Stimulated activated CD4-positive, alpha-beta T cell treated with anti-CD3 and anti-CD28 coated beads, TNF-alpha, amount 100 ng/mL, for 24 hours (primary cell): Measurements from ENCODE around the gene PSMF1.
"Not testable (repeated sequence)": the region's sequence is repeated elsewhere in the genome, so short reads cannot be mapped to it uniquely, and the experiment has no call there.

Experiments
- DNase-seq, 3 experiments: peaks; one replicate each; pipeline ENCODE4 v3.0.0-alpha.2; 2020; ENCODE audit warnings: low read depth in 3 of 3

PSMF1 gene

GRCh38 chr20:1122388-1123315, 4.2 kb downstream of the PSMF1 start:
- no peak for DNase-seq

- no peak for DNase-seq
Measured at GRCh38 chr20:1123666-1124065, 5.3 kb downstream of the PSMF1 start.

- DNase-seq: no peak
Measured at GRCh38 chr20:1124421-1124820, 6.0 kb downstream of the PSMF1 start.

- no peak for DNase-seq
Measured at GRCh38 chr20:1125277-1125676, 6.9 kb downstream of the PSMF1 start.

GRCh38 chr20:1127840-1128239, 9.4 kb downstream of the PSMF1 start:
- no peak for DNase-seq

- no peak for DNase-seq
Measured at GRCh38 chr20:1130058-1130694, 11.8 kb downstream of the PSMF1 start.

- no peak for DNase-seq
Measured at GRCh38 chr20:1130847-1131246, 12.4 kb downstream of the PSMF1 start.

GRCh38 chr20:1131354-1131753, 13.0 kb downstream of the PSMF1 start:
- no peak for DNase-seq

- DNase-seq: no peak
Measured at GRCh38 chr20:1134355-1134754, 16.0 kb downstream of the PSMF1 start.

GRCh38 chr20:1134836-1135235, 16.4 kb downstream of the PSMF1 start:
- no peak for DNase-seq

- DNase-seq: no peak
Measured at GRCh38 chr20:1137236-1137635, 18.8 kb downstream of the PSMF1 start.

GRCh38 chr20:1144401-1145172, 26.2 kb downstream of the PSMF1 start:
- no peak for DNase-seq

- DNase-seq: no peak
Measured at GRCh38 chr20:1146957-1147356, 28.6 kb downstream of the PSMF1 start.

- DNase-seq: not testable (repeated sequence)
Measured at GRCh38 chr20:1149812-1150211, 31.4 kb downstream of the PSMF1 start.

- peak in 1 of 3 experiments; percentile 3 for DNase-seq
Measured at GRCh38 chr20:1150218-1150617, 31.8 kb downstream of the PSMF1 start.

GRCh38 chr20:1150968-1151367, 32.6 kb downstream of the PSMF1 start:
- no peak for DNase-seq

- no peak for DNase-seq
Measured at GRCh38 chr20:1154226-1154625, 35.8 kb downstream of the PSMF1 start.

- no peak for DNase-seq
Measured at GRCh38 chr20:1154691-1155090, 36.3 kb downstream of the PSMF1 start.

GRCh38 chr20:1155342-1155741, 36.9 kb downstream of the PSMF1 start:
- no peak for DNase-seq

- DNase-seq: no peak
Measured at GRCh38 chr20:1160496-1160895, 42.1 kb downstream of the PSMF1 start.

GRCh38 chr20:1160991-1161390, 42.6 kb downstream of the PSMF1 start:
- DNase-seq: no peak

GRCh38 chr20:1163105-1163504, 44.7 kb downstream of the PSMF1 start:
- DNase-seq: no peak
